Measurements from ENCODE around the gene ZNF747. TPM values are rescaled to one million over a fixed set of nuclear protein-coding genes. Genes with fewer than 3 reads are reported as not detected.

ZNF747 gene
- total RNA-seq, 1 donor from 2014 or later: 15.2 TPM

GRCh38 chr16:30566531-30566930 is 31.9 kb upstream of the ZNF747 start:
- Mint-ChIP-seq H3K27ac (no peak overlapping the region), H3K36me3 (no peaks in the 10 kb centered on the region), H3K4me1 (peaks cover 20% of the 10 kb centered on the region), H3K4me3 (no peak overlapping the region), H3K9me3 (no peaks in the 10 kb centered on the region), H3K27me3 (ENCODE audit: low read depth) (no peaks in the 10 kb centered on the region)
- TF ChIP-seq, protein P1, sequence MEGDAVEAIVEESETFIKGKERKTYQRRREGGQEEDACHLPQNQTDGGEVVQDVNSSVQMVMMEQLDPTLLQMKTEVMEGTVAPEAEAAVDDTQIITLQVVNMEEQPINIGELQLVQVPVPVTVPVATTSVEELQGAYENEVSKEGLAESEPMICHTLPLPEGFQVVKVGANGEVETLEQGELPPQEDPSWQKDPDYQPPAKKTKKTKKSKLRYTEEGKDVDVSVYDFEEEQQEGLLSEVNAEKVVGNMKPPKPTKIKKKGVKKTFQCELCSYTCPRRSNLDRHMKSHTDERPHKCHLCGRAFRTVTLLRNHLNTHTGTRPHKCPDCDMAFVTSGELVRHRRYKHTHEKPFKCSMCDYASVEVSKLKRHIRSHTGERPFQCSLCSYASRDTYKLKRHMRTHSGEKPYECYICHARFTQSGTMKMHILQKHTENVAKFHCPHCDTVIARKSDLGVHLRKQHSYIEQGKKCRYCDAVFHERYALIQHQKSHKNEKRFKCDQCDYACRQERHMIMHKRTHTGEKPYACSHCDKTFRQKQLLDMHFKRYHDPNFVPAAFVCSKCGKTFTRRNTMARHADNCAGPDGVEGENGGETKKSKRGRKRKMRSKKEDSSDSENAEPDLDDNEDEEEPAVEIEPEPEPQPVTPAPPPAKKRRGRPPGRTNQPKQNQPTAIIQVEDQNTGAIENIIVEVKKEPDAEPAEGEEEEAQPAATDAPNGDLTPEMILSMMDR (IDR thresholded peaks at IDR 0.05; ENCODE audit: unreplicated experiment): no peak
- no peak for DNase-seq (ENCODE audit: low spot score in 2 of 2, unreplicated experiment in 2 of 2)

DNA sequence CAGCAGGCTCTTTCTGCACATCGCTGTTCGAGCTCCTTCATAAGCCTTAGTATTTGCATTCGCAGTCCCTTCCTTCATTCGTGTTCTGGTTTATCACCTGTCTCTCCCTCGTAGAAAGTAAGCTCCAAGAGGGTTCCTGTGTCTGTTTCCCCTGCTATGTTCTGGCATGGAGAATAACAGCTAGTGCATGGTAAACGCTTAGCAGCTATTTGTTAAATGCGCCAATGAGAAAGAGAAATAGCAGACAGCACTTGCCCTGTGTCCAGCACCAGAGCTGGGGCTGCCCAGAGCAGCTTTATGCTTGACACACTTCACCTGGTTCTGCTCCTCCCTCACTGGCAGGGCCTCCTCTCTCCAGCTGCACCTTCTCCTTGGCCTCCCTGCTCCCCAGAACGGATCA is 31.3 kb upstream of the ZNF747 start:
- H3K27ac Mint-ChIP-seq: no peak overlapping the region
- TF ChIP-seq, protein P1 (IDR thresholded peaks at IDR 0.05; ENCODE audit: unreplicated experiment): no peak
- H3K4me3 Mint-ChIP-seq: no peak overlapping the region
- no peaks in the 10 kb centered on the region for H3K9me3 Mint-ChIP-seq
- DNase-seq (ENCODE audit: low spot score in 2 of 2, unreplicated experiment in 2 of 2): no peak
- no peaks in the 10 kb centered on the region for H3K36me3 Mint-ChIP-seq
- H3K4me1 Mint-ChIP-seq: peaks cover 20% of the 10 kb centered on the region
- H3K27me3 Mint-ChIP-seq (ENCODE audit: low read depth): no peaks in the 10 kb centered on the region

GRCh38 chr16:30565526-30565925 is 30.9 kb upstream of the ZNF747 start:
- H3K9me3 Mint-ChIP-seq: no peaks in the 10 kb centered on the region
- no peak overlapping the region for H3K4me3 Mint-ChIP-seq
- H3K36me3 Mint-ChIP-seq: no peaks in the 10 kb centered on the region
- no peak for DNase-seq (ENCODE audit: low spot score in 2 of 2, unreplicated experiment in 2 of 2)
- no peak overlapping the region for H3K27ac Mint-ChIP-seq
- H3K4me1 Mint-ChIP-seq: peaks cover 19% of the 10 kb centered on the region
- H3K27me3 Mint-ChIP-seq (ENCODE audit: low read depth): no peaks in the 10 kb centered on the region
- TF ChIP-seq, protein P1 (IDR thresholded peaks at IDR 0.05; ENCODE audit: unreplicated experiment): no peak

GRCh38 chr16:30562021-30562420 is 27.4 kb upstream of the ZNF747 start:
- Mint-ChIP-seq H3K27me3 (ENCODE audit: low read depth) (no peaks in the 10 kb centered on the region), H3K9me3 (no peaks in the 10 kb centered on the region), H3K4me3 (no peak overlapping the region), H3K27ac (no peak overlapping the region), H3K4me1 (peaks cover 19% of the 10 kb centered on the region), H3K36me3 (no peaks in the 10 kb centered on the region)
- TF ChIP-seq, protein P1 (IDR thresholded peaks at IDR 0.05; ENCODE audit: unreplicated experiment): no peak
- no peak for DNase-seq (ENCODE audit: low spot score in 2 of 2, unreplicated experiment in 2 of 2)

GRCh38 chr16:30561089-30561816 is 26.6 kb upstream of the ZNF747 start:
- Mint-ChIP-seq H3K9me3 (no peaks in the 10 kb centered on the region), H3K27ac (peak overlapping the region; percentile 37), H3K27me3 (ENCODE audit: low read depth) (no peaks in the 10 kb centered on the region), H3K4me1 (peaks cover 20% of the 10 kb centered on the region), H3K4me3 (peak overlapping the region; percentile 36), H3K36me3 (peaks cover 1% of the 10 kb centered on the region)
- DNase-seq (ENCODE audit: low spot score in 2 of 2, unreplicated experiment in 2 of 2): no peak
- TF ChIP-seq, protein P1 (IDR thresholded peaks at IDR 0.05; ENCODE audit: unreplicated experiment): no peak

Data from mesothelial cell of epicardium (in vitro differentiated cells).